ENCODE measurements around the gene PAFAH1B1.
A peak's percentile ranks its signal among the peaks of the same experiment; 100 is the strongest.

PAFAH1B1 gene

GRCh38 chr17:2705263-2705662 lies 111.8 kb downstream of the PAFAH1B1 start:
- Mint-ChIP-seq H3K4me3 (no peak overlapping the region), H3K27me3 (ENCODE audit: low read depth) (no peaks in the 10 kb centered on the region), H3K27ac (no peak overlapping the region), H3K9me3 (no peaks in the 10 kb centered on the region), H3K4me1 (ENCODE audit: low read depth) (peaks cover 14% of the 10 kb centered on the region), H3K36me3 (ENCODE audit: low read depth) (no peaks in the 10 kb centered on the region)

DNA sequence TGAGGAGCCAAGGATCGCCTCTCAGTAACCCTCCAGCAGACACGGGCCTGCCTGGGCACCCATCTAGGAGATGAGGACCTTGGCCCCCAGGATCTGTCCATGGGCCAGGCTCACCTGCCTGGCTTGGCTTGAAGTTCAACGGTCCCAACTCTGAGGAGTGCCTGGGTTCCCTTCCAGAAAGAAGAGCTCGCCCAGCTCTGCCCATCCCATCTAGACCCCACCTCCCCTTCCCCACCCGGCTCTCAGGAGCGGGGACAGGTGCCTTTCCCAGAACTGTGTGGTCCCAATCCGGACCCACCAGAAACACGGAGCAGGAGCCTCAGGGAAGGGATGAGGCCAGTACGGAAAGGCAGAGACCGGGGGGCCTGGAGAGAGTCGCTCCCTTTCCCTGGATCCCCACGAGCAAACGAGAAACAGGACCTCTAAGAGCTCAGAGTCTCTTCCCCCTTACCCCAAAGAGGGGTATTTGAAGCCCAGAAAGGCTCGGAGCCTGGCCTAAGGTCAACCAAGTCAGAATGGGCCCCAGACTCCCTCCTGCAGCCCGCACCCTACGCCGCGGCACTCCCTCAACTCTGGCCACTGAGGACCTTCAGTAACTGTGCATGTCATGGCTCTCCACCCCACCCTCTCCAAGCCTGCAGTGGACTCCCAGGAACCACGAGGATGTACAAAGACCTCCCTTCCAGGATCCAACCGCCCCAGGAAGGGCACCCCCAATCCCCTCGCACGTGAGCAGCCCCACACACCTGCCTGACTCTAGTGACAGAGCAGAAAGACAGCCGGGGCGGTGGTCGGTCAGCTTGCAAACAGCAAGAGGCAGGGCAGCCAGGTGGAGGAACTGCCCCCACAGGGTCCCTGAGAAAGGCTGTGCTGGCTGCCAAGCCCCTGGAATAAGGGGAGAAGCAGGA lies 112.7 kb downstream of the PAFAH1B1 start:
- H3K27me3 Mint-ChIP-seq (ENCODE audit: low read depth), result no peaks in the 10 kb centered on the region
- H3K27ac Mint-ChIP-seq, result no peak overlapping the region
- H3K36me3 Mint-ChIP-seq (ENCODE audit: low read depth), result no peaks in the 10 kb centered on the region
- H3K4me1 Mint-ChIP-seq (ENCODE audit: low read depth), result peaks cover 18% of the 10 kb centered on the region
- H3K4me3 Mint-ChIP-seq, result no peak overlapping the region
- no peaks in the 10 kb centered on the region for H3K9me3 Mint-ChIP-seq

GRCh38 chr17:2706911-2707510 lies 113.6 kb downstream of the PAFAH1B1 start:
- H3K27ac Mint-ChIP-seq, result no peak overlapping the region
- no peaks in the 10 kb centered on the region for H3K36me3 Mint-ChIP-seq (ENCODE audit: low read depth)
- H3K4me1 Mint-ChIP-seq (ENCODE audit: low read depth), result peaks cover 18% of the 10 kb centered on the region
- no peak overlapping the region for H3K4me3 Mint-ChIP-seq
- H3K27me3 Mint-ChIP-seq (ENCODE audit: low read depth), result no peaks in the 10 kb centered on the region
- no peaks in the 10 kb centered on the region for H3K9me3 Mint-ChIP-seq

DNA sequence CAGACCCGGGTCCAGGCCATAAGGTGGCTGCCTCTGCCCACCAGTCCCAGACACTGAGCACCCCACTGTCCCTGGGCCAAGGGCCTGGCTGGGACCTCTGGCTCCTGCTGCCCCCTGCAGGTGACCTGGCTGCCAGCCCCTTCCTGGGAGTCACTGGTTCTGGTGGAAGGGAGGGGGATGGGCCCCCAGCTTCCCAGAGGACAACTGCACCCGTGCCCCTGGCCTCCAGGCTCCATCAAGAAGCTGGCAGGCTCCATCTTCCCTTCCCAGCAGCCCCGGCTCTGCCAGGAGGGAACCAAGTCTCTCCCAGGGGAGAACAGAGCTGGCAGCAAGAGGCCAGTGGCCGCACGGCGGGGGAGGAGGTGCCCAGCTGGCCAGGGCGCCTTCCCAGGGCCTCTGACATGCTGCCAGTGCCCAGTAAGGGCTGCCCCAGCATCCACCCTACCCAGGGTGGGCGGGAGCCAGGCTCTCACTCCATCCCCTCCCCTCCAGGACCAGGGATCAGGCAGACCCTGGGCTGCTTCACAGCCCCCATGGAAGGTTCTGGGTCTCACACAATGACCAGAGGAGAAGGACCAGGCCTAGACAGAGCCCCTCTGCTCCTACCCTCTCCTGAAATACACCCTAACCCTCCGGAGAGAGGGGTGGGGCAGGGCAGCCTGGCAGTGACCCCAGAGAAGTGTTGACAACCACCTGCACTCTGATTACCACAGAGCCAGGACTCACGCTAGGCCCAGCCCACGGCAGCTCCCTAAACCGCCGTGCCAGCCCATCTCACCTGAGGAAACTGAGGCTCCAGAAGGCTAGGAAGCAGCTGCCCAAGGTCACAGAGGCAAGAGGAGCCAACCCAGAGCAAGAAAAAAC lies 114.5 kb downstream of the PAFAH1B1 start:
- H3K4me1 Mint-ChIP-seq (ENCODE audit: low read depth), result peaks cover 23% of the 10 kb centered on the region
- H3K9me3 Mint-ChIP-seq, result no peaks in the 10 kb centered on the region
- no peaks in the 10 kb centered on the region for H3K27me3 Mint-ChIP-seq (ENCODE audit: low read depth)
- no peak overlapping the region for H3K27ac Mint-ChIP-seq
- no peaks in the 10 kb centered on the region for H3K36me3 Mint-ChIP-seq (ENCODE audit: low read depth)
- H3K4me3 Mint-ChIP-seq, result no peak overlapping the region

DNA sequence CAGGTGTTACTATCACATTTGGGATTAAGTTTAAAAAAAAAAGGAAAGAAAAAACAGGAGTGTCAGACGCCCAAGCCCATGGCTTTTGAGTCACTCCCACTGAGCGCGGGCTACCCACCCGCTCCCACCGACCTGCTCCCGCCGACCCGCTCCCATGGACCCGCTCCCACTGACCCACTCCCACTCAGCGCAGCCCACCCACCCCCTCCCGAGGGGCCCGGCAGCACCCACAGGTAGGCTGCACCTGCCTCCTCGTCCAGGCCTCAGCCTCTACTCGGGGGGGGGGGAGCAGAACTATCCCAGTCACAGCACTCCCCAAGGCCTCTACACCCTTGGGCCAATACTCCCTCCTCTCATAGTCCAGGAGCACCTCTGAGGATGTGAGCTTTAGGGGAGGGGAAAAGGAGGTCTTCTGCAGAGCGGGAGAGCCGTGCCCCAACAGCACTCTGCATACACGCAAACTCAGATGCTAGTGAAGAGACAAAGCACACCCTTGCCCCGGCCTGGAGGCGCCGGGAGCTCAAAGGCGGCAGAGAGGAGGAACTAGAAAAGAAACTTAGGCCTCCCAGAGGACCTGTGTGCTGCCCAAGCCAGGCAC lies 115.2 kb downstream of the PAFAH1B1 start:
- H3K36me3 Mint-ChIP-seq (ENCODE audit: low read depth), result no peaks in the 10 kb centered on the region
- H3K4me3 Mint-ChIP-seq, result no peak overlapping the region
- H3K27me3 Mint-ChIP-seq (ENCODE audit: low read depth), result no peaks in the 10 kb centered on the region
- H3K9me3 Mint-ChIP-seq, result no peaks in the 10 kb centered on the region
- H3K4me1 Mint-ChIP-seq (ENCODE audit: low read depth), result peaks cover 25% of the 10 kb centered on the region
- no peak overlapping the region for H3K27ac Mint-ChIP-seq

- peak overlapping the region; percentile 21 for H3K4me3 Mint-ChIP-seq
- no peaks in the 10 kb centered on the region for H3K9me3 Mint-ChIP-seq
- peaks cover 25% of the 10 kb centered on the region for H3K4me1 Mint-ChIP-seq (ENCODE audit: low read depth)
- no peaks in the 10 kb centered on the region for H3K36me3 Mint-ChIP-seq (ENCODE audit: low read depth)
- H3K27me3 Mint-ChIP-seq (ENCODE audit: low read depth), result no peaks in the 10 kb centered on the region
- H3K27ac Mint-ChIP-seq, result no peak overlapping the region
Measured at GRCh38 chr17:2709183-2709661, 115.8 kb downstream of the PAFAH1B1 start.

GRCh38 chr17:2710071-2710802 lies 116.8 kb downstream of the PAFAH1B1 start:
- H3K9me3 Mint-ChIP-seq, result no peaks in the 10 kb centered on the region
- no peaks in the 10 kb centered on the region for H3K36me3 Mint-ChIP-seq (ENCODE audit: low read depth)
- H3K27me3 Mint-ChIP-seq (ENCODE audit: low read depth), result no peaks in the 10 kb centered on the region
- H3K4me3 Mint-ChIP-seq, result peak overlapping the region; percentile 84
- H3K27ac Mint-ChIP-seq, result peak overlapping the region; percentile 79
- H3K4me1 Mint-ChIP-seq (ENCODE audit: low read depth), result peaks cover 25% of the 10 kb centered on the region

DNA sequence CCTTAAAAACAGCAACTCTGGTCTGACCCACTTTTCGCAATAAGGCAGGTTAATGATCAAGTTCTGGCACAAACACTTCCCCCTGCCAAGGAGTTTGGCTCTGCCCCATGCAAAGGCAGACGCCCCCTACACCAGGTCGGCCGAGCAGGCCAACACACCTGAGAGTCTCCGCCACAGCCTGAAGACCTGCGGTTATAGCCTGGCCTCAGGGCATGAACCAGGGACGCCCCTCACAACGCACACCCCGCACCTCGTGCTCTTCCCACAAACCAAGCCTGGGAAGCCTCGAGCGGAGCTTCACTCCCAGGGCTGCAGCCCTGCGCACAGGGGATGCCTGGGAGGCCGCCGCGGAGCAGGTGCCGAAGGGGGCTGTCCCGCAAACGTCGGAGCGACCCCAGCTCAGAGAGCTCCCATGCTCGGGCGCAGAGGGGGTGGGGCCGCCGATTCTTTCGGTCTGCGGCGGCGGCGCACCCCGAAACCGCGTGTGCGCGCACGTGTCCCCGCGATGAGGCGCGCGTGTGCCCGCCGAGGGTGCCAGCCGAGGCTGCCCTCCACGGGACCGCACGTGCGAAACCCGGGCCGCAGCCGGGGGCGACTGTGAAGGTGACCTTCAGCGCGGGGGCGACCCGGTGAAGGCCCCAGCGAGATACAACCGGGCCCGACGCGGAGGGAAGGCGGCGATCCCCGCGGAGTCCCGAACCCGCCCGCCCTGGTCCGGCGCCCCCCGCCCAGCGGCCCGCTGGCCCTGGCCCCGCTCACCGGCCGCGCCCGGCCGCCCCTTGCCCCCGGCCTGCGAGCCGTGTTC lies 117.6 kb downstream of the PAFAH1B1 start:
- peaks cover 25% of the 10 kb centered on the region for H3K4me1 Mint-ChIP-seq (ENCODE audit: low read depth)
- no peaks in the 10 kb centered on the region for H3K9me3 Mint-ChIP-seq
- H3K36me3 Mint-ChIP-seq (ENCODE audit: low read depth), result no peaks in the 10 kb centered on the region
- H3K4me3 Mint-ChIP-seq, result peak overlapping the region; percentile 84
- H3K27me3 Mint-ChIP-seq (ENCODE audit: low read depth), result no peaks in the 10 kb centered on the region
- peak overlapping the region; percentile 64 for H3K27ac Mint-ChIP-seq

DNA sequence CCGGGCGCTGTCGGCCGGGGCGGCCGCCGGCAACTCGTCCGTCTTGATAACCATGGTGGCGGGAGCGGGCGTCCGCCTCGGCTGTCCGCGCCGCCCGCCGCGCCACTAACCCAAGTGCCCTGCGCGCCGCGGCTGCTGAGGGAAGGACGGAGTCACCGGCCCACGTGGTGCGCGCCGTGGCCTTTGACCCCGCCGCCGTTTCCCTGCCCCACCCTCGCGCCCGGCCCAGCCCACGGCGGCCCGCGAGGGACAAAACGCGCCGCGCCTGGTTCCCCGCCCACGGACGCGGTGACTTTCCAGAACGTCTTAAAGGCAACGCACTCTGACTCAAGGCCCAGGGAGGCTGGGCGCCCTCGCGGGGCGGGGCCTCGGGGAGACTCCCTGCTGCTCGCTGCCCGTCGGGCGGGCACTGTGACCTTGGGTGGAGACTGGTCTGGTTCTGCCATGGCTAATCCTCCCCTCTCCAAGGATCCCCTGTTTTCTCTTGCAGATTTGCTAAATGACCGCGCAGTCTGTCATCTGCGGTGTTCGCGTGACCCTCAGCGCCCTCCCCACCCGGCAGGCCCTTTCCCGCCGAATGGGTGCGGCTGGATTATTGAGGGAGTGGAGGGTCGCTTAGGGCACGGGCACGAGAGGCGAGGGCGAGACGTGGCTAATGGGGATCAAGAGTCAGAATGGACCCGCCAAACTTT lies 118.3 kb downstream of the PAFAH1B1 start, which contains the start of gene CLUH:
CLUH (minus strand) TSS at position 157 of the 692 bp plus-strand sequence; CDS start at position 54, 103 bp downstream.
- peaks cover 25% of the 10 kb centered on the region for H3K4me1 Mint-ChIP-seq (ENCODE audit: low read depth)
- peak within 1 kb of the TSS; percentile 85 for H3K27ac Mint-ChIP-seq
- no peaks in the 10 kb centered on the region for H3K27me3 Mint-ChIP-seq (ENCODE audit: low read depth)
- peak within 1 kb of the TSS; percentile 88 for H3K4me3 Mint-ChIP-seq
- H3K9me3 Mint-ChIP-seq, result no peaks in the 10 kb centered on the region
- no peaks in the 10 kb centered on the region for H3K36me3 Mint-ChIP-seq (ENCODE audit: low read depth)

DNA sequence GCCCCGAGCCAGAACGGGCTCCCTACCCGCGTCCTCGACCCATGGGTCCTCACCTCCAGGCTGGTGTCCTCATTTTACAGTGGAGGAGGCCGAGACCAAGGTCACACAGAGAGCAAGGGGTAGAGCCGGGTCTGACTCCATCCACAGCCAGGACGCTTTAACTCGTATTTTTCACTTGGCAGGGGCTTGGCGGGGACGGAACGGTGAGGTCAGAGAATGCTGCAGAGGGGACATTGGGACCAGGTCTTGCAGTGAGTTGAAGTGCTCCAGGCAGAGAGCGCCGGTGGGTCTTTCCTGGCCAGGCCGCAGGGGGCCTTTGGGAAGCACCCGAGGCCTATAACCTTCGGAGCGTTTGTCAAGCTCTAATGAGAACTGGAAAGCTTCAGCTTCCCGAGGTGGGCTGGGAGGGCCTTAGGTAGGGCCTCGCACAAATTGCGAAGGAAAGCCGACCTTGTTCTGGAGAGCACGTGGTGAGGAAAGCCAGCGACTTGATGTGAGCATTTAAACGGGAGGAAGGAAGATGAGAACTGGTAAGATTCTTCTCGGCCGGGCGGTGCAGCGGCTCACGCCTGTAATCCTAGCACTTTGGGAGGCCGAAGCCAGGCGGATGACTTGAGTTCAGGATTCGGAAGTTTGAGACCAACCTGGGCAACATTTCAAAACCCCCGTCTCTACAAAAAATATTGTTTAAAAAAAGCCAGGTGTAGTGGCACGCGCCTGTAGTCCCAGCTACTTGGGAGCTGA lies 119.0 kb downstream of the PAFAH1B1 start:
- peaks cover 25% of the 10 kb centered on the region for H3K4me1 Mint-ChIP-seq (ENCODE audit: low read depth)
- peak overlapping the region; percentile 85 for H3K27ac Mint-ChIP-seq
- no peaks in the 10 kb centered on the region for H3K36me3 Mint-ChIP-seq (ENCODE audit: low read depth)
- no peaks in the 10 kb centered on the region for H3K27me3 Mint-ChIP-seq (ENCODE audit: low read depth)
- peak overlapping the region; percentile 88 for H3K4me3 Mint-ChIP-seq
- no peaks in the 10 kb centered on the region for H3K9me3 Mint-ChIP-seq

GRCh38 chr17:2713881-2714280 lies 120.4 kb downstream of the PAFAH1B1 start:
- peaks cover 23% of the 10 kb centered on the region for H3K4me1 Mint-ChIP-seq (ENCODE audit: low read depth)
- no peaks in the 10 kb centered on the region for H3K36me3 Mint-ChIP-seq (ENCODE audit: low read depth)

DNA sequence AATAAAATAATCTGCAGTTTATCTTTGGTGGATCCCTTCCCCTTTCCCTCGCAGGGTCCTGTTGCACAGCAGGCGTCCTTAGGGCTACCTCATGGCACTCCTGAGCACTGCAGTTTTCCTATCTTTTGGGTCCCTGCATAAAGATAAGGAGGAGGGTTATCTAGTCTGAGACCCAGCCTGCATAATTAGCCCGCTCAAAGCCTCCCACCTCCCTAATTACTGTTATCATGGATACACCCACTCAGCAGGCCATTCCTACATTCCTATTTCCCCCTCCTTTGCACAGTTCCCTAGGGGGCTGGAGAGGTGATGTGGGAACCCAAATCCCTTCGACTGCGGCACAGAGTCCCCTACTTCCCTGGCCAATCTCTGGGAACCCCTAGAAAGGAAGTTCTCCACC lies 123.2 kb downstream of the PAFAH1B1 start:
- Mint-ChIP-seq H3K4me1 (ENCODE audit: low read depth) (peaks cover 10% of the 10 kb centered on the region), H3K36me3 (ENCODE audit: low read depth) (no peaks in the 10 kb centered on the region), H3K9me3 (no peaks in the 10 kb centered on the region)

More at GRCh38 chr17:2713881-2714280, 120.4 kb downstream of the PAFAH1B1 start:
- Mint-ChIP-seq H3K27ac (no peak overlapping the region), H3K27me3 (ENCODE audit: low read depth) (no peaks in the 10 kb centered on the region), H3K4me3 (peak overlapping the region; percentile 35), H3K9me3 (no peaks in the 10 kb centered on the region)

More for the DNA sequence above, 123.2 kb downstream of the PAFAH1B1 start:
- H3K27me3 Mint-ChIP-seq (ENCODE audit: low read depth), result no peaks in the 10 kb centered on the region
- no peak overlapping the region for H3K27ac Mint-ChIP-seq
- H3K4me3 Mint-ChIP-seq, result no peak overlapping the region

Data from T-helper 1 cell treated with Interleukin-12 subunit alpha and Interleukin-12 subunit beta and Interleukin-4 antibody, amounts not matched to agents 30 μg/mL and 1 μg/mL, for 36 hours (primary cell).